ENCODE data around the gene MRGPRG. TPM values are rescaled to one million over a fixed set of nuclear protein-coding genes. Genes with fewer than 3 reads are reported as not detected.

MRGPRG gene
- total and polyA plus RNA-seq, 2 donors (not counting 1 experiment from before 2014, with no cell fraction given): not detected

DNA sequence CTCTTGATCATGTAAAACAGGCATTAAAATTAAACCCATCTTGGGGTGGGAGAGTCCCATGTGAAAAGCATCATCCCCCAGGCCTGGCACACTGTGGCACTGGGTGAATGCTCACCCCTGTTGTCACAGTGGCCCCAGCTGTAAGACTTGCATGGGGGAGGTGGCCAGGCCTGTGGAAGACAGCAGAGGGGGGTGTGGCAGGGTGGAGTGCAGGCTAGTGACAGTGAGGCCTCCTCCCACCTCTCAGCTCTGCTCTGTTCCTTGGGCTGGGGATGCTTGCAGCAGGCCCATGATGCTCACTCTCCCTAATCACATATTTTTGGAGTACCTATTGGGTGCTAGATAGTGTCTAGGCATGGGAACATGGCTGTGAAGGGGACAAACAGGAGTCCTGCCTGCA is 43.4 kb downstream of the MRGPRG start:
- Histone ChIP-seq H4K20me1 (ENCODE audit: control insufficient read depth, extremely low read depth, insufficient read depth, low read length) (no peaks in the 10 kb centered on the region), H3K79me2 (ENCODE audit: control insufficient read depth, insufficient read depth, low read length) (no peaks in the 10 kb centered on the region), H3K4me1 (ENCODE audit: control insufficient read depth, extremely low read depth, insufficient read depth, low read length) (no peaks in the 10 kb centered on the region), H3K36me3 (ENCODE audit: control insufficient read depth, insufficient read depth, low read length) (no peaks in the 10 kb centered on the region), H3K9ac (ENCODE audit: insufficient read depth, low read length) (no peak overlapping the region), H2AFZ (ENCODE audit: low read length) (no peak overlapping the region), H3K27ac (ENCODE audit: insufficient read depth, low read length) (no peak overlapping the region), H3K4me2 (ENCODE audit: extremely low read depth, insufficient read depth, low read length) (no peak overlapping the region), H3K9me3 (ENCODE audit: control insufficient read depth, insufficient read depth, low read depth, low read length) (no peaks in the 10 kb centered on the region), H3K4me3 (replicated peaks in 1 of 4; ENCODE audit: control extremely low read depth in 1 of 4, insufficient read depth in 1 of 4, low read depth in 3 of 4, low read length in 4 of 4) (no peak overlapping the region), H3K27me3 (ENCODE audit: control insufficient read depth, insufficient read depth, low read length) (no peaks in the 10 kb centered on the region)
- TF ChIP-seq EZH2 (IDR thresholded peaks at IDR 0.05; ENCODE audit: low read length, missing control alignments): no peak
- TF ChIP-seq, protein P1, sequence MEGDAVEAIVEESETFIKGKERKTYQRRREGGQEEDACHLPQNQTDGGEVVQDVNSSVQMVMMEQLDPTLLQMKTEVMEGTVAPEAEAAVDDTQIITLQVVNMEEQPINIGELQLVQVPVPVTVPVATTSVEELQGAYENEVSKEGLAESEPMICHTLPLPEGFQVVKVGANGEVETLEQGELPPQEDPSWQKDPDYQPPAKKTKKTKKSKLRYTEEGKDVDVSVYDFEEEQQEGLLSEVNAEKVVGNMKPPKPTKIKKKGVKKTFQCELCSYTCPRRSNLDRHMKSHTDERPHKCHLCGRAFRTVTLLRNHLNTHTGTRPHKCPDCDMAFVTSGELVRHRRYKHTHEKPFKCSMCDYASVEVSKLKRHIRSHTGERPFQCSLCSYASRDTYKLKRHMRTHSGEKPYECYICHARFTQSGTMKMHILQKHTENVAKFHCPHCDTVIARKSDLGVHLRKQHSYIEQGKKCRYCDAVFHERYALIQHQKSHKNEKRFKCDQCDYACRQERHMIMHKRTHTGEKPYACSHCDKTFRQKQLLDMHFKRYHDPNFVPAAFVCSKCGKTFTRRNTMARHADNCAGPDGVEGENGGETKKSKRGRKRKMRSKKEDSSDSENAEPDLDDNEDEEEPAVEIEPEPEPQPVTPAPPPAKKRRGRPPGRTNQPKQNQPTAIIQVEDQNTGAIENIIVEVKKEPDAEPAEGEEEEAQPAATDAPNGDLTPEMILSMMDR (conservative IDR thresholded peaks at IDR 0.05 in 1 of 2, IDR thresholded peaks at IDR 0.05 in 1 of 2; ENCODE audit: low read depth in 1 of 2, low read length in 2 of 2): no peak
- DNase-seq (ENCODE audit: low read depth in 2 of 2): no peak

DNA sequence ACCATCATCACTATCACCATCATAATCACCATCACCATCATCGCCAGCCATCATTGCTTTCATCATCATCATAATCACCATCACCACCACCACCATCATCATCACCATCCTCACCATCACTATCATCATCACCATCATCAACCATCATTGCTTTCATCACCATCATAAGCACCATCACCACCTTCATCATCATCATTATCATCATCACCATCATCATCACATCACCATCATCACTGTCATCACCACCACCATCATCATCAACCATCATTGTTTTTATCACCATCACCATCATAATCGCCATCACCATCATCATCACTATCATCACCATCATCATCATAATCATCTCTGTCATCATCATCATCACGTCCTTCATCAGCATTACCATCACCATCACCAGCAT is 44.2 kb downstream of the MRGPRG start:
- Histone ChIP-seq H3K9ac (ENCODE audit: insufficient read depth, low read length) (no peak overlapping the region), H3K79me2 (ENCODE audit: control insufficient read depth, insufficient read depth, low read length) (no peaks in the 10 kb centered on the region), H3K4me3 (replicated peaks in 1 of 4; ENCODE audit: control extremely low read depth in 1 of 4, insufficient read depth in 1 of 4, low read depth in 3 of 4, low read length in 4 of 4) (no peak overlapping the region), H3K4me1 (ENCODE audit: control insufficient read depth, extremely low read depth, insufficient read depth, low read length) (peaks cover under 1% of the 10 kb centered on the region), H3K36me3 (ENCODE audit: control insufficient read depth, insufficient read depth, low read length) (no peaks in the 10 kb centered on the region), H3K9me3 (ENCODE audit: control insufficient read depth, insufficient read depth, low read depth, low read length) (no peaks in the 10 kb centered on the region), H3K27me3 (ENCODE audit: control insufficient read depth, insufficient read depth, low read length) (no peaks in the 10 kb centered on the region), H2AFZ (ENCODE audit: low read length) (no peak overlapping the region), H3K4me2 (ENCODE audit: extremely low read depth, insufficient read depth, low read length) (no peak overlapping the region), H4K20me1 (ENCODE audit: control insufficient read depth, extremely low read depth, insufficient read depth, low read length) (no peaks in the 10 kb centered on the region), H3K27ac (ENCODE audit: insufficient read depth, low read length) (no peak overlapping the region)
- no peak for TF ChIP-seq EZH2 (IDR thresholded peaks at IDR 0.05; ENCODE audit: low read length, missing control alignments)
- TF ChIP-seq, protein P1 (conservative IDR thresholded peaks at IDR 0.05 in 1 of 2, IDR thresholded peaks at IDR 0.05 in 1 of 2; ENCODE audit: low read depth in 1 of 2, low read length in 2 of 2): no peak
- DNase-seq (ENCODE audit: low read depth in 2 of 2): no peak

DNA sequence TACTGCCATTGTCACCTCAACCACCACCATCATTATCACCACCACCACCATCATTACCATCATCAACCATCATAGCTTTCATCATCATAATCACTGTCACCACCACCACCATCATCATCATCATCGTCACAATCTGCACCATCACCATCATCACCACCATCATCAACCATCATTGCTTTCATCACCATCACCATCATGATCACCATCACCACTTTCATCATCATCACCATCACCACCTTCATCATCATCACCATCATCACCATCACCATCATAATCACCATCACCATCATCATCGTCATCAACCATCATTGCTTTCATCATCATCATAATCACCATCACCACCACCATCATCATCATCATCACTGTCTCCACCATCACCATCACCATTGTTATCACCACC is 44.8 kb downstream of the MRGPRG start:
- H3K79me2 ChIP-seq (ENCODE audit: control insufficient read depth, insufficient read depth, low read length): no peaks in the 10 kb centered on the region
- H3K4me3 ChIP-seq (replicated peaks in 1 of 4; ENCODE audit: control extremely low read depth in 1 of 4, insufficient read depth in 1 of 4, low read depth in 3 of 4, low read length in 4 of 4): no peak overlapping the region
- no peak for DNase-seq (ENCODE audit: low read depth in 2 of 2)
- no peaks in the 10 kb centered on the region for H3K27me3 ChIP-seq (ENCODE audit: control insufficient read depth, insufficient read depth, low read length)
- no peak overlapping the region for H3K27ac ChIP-seq (ENCODE audit: insufficient read depth, low read length)
- H3K4me2 ChIP-seq (ENCODE audit: extremely low read depth, insufficient read depth, low read length): no peak overlapping the region
- H2AFZ ChIP-seq (ENCODE audit: low read length): no peak overlapping the region
- peaks cover 6% of the 10 kb centered on the region for H3K4me1 ChIP-seq (ENCODE audit: control insufficient read depth, extremely low read depth, insufficient read depth, low read length)
- no peaks in the 10 kb centered on the region for H4K20me1 ChIP-seq (ENCODE audit: control insufficient read depth, extremely low read depth, insufficient read depth, low read length)
- no peak overlapping the region for H3K9ac ChIP-seq (ENCODE audit: insufficient read depth, low read length)
- no peaks in the 10 kb centered on the region for H3K9me3 ChIP-seq (ENCODE audit: control insufficient read depth, insufficient read depth, low read depth, low read length)
- no peak for TF ChIP-seq EZH2 (IDR thresholded peaks at IDR 0.05; ENCODE audit: low read length, missing control alignments)
- TF ChIP-seq, protein P1 (conservative IDR thresholded peaks at IDR 0.05 in 1 of 2, IDR thresholded peaks at IDR 0.05 in 1 of 2; ENCODE audit: low read depth in 1 of 2, low read length in 2 of 2): no peak
- no peaks in the 10 kb centered on the region for H3K36me3 ChIP-seq (ENCODE audit: control insufficient read depth, insufficient read depth, low read length)

Measured in fibroblast of lung (primary cell).